ENCODE results near the gene STXBP2.

- TF ChIP-seq CTCF (IDR thresholded peaks at IDR 0.05): no peak
- no peak for TF ChIP-seq POLR2A (IDR thresholded peaks at IDR 0.05)
Measured at GRCh38 chr19:7657131-7657751, 20.3 kb downstream of the STXBP2 start.

Data from body of pancreas (tissue), 4 donors.